Left hindlimb (tissue), 1 donor: Measurements from ENCODE around the gene COL7A1.

Source experiments
- DNase-seq: peaks from one replicate; pipeline ENCODE4 v3.0.0-alpha.2; 2018

Gene COL7A1

DNA sequence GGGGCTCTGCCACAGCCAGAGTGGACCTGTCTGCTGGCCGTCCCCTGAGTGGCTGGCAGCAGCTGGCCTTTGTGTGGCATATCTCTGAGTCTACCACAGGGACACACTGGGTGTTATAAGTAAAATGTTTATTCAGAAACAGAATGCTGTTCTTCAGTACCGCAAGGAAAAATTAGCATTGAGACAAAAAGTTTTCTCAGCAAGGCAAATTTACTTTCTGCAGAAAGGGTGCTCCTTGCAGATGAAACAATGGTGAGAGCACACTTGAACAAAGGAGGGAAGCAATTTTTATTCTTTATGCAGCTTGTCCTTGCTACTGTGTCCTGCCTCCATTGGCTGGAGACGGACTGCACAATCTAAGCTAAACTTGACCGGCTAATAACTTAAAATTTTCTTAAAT lies 22.4 kb upstream of the COL7A1 start:
- no peak for DNase-seq

DNA sequence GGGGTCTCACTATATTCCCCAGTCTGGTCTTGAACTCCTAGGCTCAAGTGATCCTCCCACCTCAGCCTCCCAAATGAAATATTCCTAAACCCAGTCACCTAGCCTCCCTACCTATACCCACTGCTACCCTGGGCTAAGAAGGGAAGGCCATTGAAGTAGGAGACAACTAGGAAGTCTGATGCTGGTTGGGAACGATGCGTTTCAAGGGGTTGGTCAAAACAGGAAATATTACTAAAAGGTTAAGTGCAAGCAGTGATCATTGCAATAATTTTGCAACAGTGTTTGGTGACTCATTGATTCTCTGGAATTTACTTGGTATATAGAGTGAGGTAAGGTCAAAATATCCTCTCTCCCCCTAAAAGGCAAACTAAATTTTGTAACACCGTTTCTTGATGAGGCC lies 18.9 kb upstream of the COL7A1 start:
- no peak for DNase-seq

DNA sequence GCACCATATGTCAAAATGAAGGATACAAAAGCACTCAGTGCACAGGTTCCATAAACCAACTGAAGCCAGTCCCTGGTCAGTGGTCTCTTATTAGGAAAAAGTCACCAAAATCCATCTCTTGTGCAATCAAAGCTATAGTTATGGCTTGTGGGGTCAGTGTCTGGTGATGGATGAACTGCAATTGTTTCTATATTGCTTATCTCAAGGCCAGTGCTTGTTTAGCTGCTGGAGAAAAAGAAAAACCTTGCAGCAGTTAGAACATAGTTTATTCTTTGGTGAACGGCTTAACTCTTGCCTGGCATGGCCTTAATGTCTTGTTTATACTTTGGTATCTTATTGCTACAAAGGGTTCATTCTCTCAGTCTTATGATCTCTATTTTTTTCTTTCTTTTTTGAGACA lies 17.2 kb upstream of the COL7A1 start:
- DNase-seq = no peak

DNA sequence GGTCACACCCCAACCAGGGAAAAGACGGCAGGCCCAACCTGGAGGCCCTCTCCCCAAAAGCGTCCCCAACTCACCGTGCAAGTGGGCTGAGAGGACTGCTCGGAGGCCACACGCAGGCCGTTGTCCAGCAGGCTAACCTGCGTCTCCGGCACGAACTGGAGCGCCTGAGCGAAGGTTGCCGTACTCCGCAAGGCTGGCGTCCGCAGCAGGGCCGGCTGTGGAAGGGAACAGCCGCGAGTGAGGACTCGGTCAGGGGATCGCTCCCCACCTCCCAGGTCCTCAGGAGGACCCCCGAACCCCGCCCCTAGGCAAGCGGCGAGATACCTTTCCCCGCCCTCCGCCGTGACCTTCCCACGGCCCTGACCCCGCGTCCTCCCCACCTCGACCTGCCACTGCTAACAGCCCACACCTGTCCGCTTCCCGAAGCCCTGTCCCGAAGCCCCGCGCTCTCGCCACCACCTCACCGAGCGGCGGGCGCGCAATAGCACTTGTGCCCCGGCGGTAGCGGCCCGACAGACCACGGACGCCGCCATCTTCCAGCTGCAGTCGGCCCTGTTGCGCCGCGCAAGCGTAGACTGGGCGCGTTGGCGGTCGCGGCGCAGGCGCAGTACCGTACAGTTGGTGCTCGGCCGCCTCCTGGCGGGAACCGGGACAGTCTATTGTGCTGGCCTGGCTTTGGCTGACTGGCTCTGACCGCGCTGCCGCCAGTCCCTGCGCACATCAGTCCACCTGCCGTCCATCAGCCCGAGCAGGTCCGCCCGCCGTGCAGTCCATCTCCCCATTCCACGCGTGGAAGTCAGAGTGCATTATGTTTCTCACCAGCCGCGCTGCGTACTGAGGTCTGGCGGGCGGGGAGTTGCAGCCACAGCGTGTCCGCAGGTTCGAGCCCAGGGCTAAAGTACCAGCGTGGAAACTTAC lies 14.2 kb upstream of the COL7A1 start, which contains the start of gene UQCRC1:
Gene UQCRC1, minus strand, starts transcription at position 559 of the 918 bp plus-strand sequence. Its CDS starts 26 bp downstream, at position 533.
- peak; percentile 94 for DNase-seq

DNA sequence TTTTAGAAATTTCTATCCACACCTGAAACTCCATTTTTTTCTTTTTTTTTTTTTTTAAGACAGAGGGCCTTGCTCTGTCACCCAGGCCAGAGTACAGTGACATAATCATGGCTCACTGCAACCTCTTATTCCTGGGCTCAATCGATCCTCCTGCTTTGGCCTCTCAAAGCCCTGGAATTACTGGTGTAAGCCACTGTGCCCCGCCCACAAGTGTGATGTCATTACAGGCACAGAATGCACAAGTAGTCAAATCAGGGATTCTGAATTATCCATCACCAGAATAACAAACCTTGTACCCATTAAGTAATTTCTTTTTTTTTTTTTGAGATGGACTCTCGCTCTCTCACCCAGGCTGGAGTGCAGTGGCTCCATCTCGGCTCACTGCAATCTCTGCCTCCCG lies 12.4 kb upstream of the COL7A1 start:
- no peak for DNase-seq

DNA sequence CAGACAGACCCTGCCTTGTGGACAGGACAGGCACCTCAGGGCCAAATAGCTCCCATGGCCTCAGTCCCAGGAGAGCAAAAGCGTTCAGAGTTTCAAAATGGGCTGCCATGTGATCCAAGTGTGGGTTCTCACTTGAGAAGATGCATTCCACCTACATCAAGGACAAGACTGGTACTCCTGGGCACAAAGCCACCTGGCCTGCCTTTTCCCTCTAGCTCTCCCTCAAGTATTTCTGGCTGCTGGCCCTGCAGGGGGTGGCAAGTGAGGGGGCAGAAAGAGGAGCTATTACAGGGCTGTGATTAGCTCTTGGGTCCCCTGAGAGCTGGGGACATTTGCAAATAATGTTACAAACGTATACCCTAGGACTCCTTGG lies 6.5 kb upstream of the COL7A1 start:
- DNase-seq = no peak

DNA sequence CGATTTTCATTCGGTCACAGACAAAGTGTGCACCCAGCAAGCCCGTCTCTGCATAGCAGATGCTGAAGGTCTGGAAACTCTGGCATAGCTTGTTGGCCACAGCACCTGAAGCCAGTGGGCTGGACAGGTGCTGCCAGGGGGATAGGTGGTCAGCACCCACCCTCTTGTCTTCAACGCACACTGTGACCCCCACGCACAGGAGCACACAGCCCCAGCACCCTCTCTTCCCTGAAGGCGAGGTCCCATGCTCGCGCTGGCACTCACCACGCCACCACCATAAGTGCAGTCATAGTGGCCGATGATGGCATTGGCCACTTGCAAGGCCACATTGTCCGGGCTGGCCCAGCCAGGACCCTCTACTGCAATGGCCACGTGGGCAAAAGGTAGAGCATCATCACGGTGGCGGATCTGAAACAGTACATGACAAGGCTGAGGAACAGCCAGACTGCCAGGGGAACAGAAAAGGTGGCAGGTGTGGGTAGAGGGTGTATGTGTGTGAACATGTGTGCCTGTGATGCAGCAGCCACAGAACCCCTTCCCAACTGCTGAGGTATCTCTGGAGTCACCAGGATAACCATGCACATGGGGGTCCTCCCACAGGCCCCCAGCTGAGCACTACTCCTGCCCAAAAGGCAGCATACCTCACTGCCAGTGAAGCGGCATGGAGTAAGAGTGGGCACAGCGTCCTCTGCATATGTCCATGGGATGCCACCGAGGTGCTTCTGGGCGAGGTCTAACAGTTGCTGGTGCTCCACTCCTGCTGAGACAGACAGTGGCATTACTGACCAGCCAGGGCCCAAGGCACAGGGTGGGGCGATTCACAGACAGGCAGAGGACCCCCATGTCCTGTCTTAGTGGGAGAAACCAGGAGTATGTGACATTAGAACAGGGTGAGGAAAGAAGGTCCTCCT lies 5.8 kb upstream of the COL7A1 start:
- DNase-seq = no peak

DNA sequence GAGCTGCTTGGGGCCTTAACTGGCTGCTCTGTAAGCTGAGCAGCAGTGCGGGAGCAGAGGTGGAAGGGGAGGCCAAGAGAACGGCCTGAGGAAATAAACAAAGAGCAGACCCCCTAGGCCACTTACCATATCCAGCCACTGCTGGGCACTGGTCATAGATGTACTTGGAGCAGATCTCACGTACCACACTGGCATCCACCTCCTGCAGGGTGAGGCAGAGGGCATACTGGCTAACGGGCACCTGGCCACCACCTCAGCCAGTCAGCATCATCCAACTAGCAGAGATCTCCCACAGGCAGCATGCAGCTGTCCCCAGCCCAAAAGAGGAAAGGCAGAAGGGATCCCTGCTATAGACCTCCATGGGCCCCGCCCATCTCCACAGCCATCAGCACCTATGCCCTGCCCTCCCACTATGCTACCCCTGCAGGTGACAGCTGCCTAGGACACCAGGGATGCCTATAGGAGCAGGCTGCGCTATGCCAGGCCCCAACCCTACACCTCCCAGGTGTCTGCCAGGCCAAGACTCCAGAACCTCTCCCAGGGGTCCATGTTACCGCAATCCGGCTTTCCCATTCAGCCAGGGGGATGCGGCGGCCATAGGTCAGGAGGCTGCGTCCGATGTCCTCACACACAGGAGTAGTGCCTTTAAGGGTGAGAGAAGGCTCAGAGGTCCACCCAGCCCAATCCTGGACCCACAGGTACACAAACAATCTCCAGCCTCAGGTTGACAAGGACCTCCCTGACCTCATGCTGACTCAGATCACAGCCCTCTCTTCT lies 4.6 kb upstream of the COL7A1 start:
- DNase-seq = no peak

DNA sequence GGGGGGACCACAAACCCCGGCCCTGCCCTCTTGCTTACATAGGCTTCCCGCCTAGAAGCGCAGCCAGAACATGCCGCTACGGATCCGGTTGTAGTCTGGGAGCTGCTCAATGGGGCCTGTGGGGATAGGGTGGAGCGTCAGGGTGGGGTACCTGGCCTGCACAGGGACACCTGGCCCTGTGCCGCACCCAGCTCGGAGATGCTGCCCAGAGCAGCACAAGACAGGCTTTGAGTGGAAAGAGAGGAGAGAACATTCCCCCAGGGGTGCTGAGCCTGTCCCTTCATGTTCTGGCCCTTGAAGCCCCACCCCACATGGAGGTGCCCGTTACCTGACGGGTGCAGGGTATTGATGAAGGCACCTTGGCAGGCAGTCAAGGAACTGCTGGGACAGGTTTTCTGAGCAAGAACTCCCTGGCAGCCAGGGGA lies 4.0 kb upstream of the COL7A1 start:
- DNase-seq = no peak

DNA sequence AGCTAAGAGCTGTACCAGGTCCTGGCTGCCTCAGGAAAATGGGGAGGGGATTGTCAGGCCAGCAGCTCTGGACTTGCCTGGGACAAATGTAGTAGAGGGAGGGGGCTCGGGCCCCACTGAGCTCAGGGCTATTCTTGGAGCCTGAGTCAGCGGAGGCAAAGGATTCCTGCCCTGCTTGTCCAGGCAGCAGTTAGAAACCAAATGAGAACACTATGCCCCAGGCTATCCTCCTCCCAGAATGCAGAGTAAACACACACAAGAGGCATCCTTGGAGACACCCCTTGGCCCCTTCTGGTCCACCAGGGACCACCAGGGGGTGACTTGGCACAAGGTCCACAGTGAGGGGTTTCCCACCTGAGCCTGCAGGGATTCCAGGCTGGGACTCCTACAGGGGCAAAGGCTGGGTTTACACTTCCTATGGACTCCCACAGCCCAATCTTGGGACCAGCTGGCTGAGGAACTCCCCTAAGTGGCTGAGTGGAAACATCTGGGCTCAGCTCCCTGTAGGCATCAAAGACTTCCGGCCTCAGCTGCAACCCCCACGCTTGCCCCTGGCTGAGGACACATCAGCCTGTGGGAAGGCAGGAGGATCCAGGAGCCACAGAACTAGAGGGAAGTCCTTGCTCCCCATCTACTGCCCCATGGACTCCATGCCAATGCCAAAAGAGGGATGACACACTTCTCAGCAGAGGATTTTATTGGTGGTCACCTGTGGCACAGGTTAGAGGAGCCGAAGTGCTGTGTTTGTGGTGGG lies 3.4 kb upstream of the COL7A1 start:
- DNase-seq = no peak

DNA sequence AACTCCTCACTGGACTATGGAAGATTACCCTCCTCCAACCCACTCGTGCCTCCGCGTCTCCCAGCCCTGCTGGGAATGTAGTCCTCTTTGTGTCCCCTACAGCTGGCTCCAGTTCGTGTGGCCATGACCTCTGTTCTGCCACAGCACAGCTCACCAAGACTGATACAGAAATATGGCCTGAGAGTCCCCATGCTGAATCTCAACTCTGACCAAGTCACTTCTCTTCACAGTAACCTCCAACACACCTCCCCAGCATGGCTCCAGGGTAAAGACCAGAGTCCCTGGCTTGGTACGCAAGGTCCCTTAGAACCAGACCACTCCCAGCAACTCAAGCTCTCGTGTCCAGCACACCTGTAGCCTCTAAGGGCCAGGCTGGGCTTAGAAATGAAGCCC lies 2.3 kb upstream of the COL7A1 start:
- DNase-seq = no peak

DNA sequence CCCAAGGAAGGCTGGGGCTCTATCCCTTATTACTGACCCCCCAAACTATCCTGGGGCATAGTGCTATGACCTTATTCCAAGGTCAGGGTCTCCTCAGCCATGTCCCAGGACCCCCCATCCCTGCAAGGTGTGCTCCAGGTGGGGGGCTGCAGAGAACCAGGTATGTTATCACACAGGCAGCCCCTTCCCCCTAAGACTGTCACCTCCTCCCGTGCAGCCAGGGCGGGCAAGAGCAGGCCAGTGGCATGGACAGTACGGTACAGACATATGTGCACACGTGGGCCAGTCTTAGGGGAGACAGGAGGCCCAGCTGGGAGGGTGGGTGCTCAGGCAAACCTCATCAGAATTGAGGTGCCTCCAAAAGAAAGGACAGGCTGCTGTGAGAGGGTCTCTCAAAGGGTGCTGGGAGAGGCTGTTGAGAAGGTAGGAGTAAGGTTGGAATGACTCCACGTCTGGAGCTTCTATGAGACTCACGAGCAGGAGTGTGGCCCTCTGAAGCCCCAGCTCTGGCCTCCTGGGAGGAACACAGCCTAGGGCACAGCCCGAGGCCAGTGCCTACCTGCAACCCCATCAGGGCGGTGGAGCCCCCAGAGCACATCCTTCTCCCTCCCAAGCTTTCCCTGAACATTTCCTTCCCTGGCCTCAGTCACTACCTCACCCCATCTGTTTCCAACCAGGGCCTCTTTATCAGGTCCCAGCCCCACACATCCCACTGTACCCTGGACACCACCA lies 1.7 kb upstream of the COL7A1 start:
- no peak for DNase-seq

DNA sequence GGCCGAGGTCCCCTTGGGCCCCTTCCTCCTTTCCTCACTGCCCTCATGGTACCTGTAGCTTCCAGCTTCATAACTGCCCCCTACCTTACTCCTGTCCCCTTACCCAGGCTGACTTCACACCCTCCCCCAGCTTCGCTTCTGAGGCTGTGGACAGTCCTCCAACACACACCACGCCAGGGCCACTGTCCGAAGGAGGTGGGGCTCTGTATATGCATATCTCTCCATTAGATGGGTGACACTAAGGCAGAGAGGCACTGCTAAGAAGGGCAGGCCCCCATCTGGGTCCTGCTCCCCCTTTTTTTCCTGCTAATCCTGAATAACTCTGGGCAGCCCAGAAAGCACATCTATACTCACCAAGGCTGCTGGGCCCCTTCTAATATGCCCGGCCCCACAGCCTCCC lies 1.0 kb upstream of the COL7A1 start:
- no peak for DNase-seq

DNA sequence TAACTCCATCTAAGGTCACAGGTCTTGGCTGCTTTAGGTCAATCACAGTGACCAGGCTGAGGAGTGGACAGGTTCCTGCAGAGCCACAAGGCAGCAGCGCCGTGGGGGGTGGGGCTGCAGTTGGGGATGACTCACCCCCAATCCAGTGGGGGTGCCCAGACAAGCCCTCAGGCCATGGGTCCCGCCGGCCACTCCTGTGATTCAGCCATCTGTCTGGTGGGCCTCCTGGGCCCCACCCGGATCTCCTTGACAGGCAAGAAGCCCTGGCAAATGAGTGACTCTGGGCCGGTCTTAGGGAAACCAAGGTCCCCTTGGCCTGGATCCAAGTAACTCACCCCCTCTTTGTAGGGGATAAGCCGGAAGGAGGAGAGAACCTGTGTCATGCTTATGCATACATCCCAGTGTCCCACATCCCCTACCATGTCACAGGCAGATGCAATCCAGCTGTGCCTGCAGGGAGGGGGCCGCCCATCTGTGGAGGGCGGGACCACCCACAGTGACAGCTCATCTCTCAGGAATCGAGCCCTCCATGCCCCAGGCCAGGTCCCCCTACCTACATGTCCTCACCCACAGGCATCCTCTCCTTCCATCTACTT lies 495 bp upstream of the COL7A1 start:
- no peak for DNase-seq

DNA sequence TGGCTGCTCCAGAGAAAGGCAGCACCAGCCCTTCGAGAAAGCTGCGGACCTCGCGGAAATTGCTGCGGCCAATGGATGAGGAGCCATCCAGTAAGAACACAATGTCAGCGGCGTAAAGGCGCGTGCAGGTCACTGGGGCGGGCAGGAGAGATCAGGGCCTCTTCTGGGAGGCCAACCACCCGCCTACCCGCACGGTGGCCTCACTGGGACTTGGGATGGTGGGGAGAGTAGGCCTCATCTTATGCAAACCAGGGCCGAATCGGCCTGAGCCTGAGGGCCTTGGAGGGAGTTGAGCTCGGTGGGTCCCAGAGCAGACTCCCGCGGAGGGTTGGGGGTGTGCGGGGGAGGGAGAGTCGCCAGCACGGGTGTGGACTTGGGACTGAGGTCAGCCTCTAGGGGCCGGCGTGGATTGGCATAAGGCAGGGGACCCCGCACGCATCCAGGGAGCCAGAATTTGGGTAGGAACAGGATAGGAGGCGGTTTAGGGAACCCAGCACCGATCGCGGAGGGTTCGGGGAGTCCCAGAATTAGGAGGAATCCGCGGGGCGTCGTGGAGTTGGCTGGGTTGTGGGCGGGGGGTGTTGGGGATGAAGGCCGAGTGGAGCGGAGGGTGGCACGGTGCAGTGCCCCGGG lies 596 bp downstream of the COL7A1 start:
- no peak for DNase-seq

DNA sequence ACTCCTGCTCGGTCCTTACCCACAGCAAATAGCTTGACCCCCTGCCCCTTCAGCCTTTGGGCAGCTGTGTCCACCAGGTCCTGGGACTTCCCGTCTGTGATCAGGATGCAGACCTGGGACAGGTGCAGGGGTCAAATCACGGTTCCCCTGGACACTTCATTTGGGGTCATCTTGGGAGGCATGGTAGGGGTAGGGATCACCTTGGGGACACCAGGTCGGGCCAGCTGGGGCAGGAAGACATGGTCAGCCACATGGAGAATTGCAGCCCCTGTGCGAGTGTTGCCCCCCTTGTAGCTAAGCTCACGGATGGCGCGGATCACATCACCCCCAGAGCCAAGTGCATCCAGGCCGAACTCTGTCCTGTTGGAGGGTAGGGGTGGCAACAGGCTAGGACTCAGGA lies 1.8 kb downstream of the COL7A1 start:
- no peak for DNase-seq

DNA sequence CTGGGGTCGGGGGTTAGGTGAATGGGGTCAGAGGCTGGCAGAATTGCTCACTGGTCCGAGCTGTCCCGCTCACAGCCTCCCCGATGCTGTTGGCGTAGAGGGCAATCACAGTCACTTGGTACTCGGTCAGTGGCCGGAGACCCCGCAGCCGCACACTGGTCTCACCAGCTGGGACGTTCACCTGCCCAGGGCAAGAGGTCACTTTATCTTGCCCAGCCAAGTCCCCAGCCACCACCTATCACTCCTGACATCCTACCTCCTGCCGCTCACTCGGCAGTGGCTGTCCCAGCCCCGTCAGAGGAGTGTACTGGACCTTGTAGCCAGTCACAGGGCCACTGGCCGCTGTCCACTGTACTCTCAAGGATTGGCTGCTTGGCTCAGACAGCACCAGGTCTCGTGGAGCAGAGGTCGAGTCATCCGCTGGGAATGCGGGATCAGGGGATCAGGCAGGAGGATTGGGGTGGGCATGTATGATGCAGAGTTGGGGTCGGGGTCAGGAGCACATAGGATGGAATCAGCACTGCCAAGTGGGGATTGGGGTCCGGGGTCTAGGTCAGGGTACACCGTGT lies 2.5 kb downstream of the COL7A1 start:
- no peak for DNase-seq

DNA sequence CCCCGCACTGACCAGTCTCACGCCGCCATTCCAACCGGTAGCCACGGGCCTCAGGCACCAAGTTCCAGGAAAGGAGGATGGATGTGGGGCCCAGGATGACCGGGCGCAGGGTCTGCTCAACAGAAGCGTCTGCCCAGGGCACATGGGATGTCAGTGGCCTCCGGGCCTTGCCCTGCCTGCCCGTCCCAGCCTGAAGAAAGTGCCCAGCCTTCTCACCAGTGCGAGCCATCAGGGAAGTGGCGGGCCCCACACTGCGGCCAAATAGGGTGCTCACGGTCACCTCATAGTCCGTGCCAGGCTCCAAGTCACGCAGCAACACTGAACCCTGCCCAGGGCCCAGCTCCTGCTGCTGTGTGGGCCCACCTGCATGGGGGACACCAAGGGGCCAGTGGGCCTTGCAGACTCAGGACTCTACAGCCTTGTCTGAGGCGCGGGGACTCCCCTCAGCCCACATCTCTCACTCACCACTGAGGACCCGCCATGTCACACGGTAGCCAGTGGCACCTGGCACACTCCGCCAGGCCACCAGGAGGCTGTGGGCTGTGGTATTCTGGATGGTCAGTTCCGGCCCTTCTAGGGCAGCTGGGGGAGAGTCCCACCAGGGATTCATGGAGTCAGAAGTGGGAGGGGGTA lies 3.1 kb downstream of the COL7A1 start:
- DNase-seq = no peak

DNA sequence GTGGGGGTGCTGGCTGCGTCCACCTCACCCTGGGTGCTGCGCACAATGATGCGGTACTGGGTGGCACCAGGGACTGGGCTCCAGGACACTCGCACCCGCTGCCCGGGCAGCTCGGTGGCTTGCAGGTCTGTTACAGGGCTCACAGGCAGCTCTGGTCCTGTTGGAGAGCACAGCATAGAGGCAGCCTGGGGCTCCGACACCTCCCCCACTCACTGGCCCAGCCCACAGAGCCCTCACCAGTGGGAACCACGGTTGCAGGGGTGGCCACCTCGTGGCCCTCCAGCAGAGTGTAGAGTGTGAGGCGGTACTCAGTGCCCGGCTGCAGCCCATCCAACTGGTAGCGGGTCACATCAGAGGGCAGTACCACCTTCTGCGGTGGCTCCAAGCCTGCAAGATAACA lies 3.7 kb downstream of the COL7A1 start:
- no peak for DNase-seq

DNA sequence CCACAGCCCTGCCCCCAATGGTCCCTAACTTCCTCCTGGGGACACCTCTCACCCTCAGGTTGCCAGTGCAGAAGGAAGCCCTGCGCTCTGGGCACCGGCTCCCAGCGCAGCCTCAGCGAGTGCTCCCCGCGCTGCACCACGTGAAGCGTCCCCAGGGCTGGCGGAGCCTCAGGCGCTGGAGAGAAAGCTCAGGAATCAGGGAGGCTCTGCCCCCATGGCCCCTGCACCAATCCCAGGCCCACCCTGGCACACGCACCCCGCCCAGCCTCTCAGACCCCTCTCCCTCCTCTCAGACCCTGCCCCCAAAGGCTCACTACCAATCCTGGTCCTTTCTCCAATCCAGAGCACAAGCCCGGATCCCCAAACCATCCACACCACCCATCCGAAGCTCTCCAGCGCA lies 6.9 kb downstream of the COL7A1 start:
- no peak for DNase-seq
